ENCODE results near the gene POLRMT. TPM values are rescaled to one million over a fixed set of nuclear protein-coding genes. Genes with fewer than 3 reads are reported as not detected.

Gene POLRMT
- total RNA-seq, 1 experiment from 2014 or later = 139 TPM

GRCh38 chr19:680287-681028 lies 47.1 kb upstream of the POLRMT start (continued):
- TF ChIP-seq, protein P1, sequence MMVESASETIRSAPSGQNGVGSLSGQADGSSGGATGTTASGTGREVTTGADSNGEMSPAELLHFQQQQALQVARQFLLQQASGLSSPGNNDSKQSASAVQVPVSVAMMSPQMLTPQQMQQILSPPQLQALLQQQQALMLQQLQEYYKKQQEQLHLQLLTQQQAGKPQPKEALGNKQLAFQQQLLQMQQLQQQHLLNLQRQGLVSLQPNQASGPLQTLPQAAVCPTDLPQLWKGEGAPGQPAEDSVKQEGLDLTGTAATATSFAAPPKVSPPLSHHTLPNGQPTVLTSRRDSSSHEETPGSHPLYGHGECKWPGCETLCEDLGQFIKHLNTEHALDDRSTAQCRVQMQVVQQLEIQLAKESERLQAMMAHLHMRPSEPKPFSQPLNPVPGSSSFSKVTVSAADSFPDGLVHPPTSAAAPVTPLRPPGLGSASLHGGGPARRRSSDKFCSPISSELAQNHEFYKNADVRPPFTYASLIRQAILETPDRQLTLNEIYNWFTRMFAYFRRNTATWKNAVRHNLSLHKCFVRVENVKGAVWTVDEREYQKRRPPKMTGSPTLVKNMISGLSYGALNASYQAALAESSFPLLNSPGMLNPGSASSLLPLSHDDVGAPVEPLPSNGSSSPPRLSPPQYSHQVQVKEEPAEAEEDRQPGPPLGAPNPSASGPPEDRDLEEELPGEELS (CRISPR knock-in tag; IDR thresholded peaks at IDR 0.05) = no peak
- TF ChIP-seq CREB1 (CRISPR knock-in tag; IDR thresholded peaks at IDR 0.05) = no peak
- TF ChIP-seq, protein P2, sequence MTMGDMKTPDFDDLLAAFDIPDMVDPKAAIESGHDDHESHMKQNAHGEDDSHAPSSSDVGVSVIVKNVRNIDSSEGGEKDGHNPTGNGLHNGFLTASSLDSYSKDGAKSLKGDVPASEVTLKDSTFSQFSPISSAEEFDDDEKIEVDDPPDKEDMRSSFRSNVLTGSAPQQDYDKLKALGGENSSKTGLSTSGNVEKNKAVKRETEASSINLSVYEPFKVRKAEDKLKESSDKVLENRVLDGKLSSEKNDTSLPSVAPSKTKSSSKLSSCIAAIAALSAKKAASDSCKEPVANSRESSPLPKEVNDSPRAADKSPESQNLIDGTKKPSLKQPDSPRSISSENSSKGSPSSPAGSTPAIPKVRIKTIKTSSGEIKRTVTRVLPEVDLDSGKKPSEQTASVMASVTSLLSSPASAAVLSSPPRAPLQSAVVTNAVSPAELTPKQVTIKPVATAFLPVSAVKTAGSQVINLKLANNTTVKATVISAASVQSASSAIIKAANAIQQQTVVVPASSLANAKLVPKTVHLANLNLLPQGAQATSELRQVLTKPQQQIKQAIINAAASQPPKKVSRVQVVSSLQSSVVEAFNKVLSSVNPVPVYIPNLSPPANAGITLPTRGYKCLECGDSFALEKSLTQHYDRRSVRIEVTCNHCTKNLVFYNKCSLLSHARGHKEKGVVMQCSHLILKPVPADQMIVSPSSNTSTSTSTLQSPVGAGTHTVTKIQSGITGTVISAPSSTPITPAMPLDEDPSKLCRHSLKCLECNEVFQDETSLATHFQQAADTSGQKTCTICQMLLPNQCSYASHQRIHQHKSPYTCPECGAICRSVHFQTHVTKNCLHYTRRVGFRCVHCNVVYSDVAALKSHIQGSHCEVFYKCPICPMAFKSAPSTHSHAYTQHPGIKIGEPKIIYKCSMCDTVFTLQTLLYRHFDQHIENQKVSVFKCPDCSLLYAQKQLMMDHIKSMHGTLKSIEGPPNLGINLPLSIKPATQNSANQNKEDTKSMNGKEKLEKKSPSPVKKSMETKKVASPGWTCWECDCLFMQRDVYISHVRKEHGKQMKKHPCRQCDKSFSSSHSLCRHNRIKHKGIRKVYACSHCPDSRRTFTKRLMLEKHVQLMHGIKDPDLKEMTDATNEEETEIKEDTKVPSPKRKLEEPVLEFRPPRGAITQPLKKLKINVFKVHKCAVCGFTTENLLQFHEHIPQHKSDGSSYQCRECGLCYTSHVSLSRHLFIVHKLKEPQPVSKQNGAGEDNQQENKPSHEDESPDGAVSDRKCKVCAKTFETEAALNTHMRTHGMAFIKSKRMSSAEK (CRISPR knock-in tag; IDR thresholded peaks at IDR 0.05; ENCODE audit: borderline replicate concordance) = no peak
- TF ChIP-seq ZNF263 (CRISPR knock-in tag; IDR thresholded peaks at IDR 0.05; ENCODE audit: low read depth) = no peak
- TF ChIP-seq CDX4 (CRISPR knock-in tag; IDR thresholded peaks at IDR 0.05; ENCODE audit: borderline replicate concordance) = no peak
- TF ChIP-seq SOX15 (CRISPR knock-in tag; IDR thresholded peaks at IDR 0.05) = no peak
- TF ChIP-seq ETV6 (CRISPR knock-in tag; IDR thresholded peaks at IDR 0.05) = peak; percentile 87
- TF ChIP-seq SP1 (CRISPR knock-in tag; conservative IDR thresholded peaks at IDR 0.05) = peak; percentile 65
- TF ChIP-seq ARID4B (CRISPR knock-in tag; IDR thresholded peaks at IDR 0.05; ENCODE audit: borderline replicate concordance) = no peak
- TF ChIP-seq ESRRA (CRISPR knock-in tag; IDR thresholded peaks at IDR 0.05; ENCODE audit: borderline replicate concordance) = no peak
- no peak for TF ChIP-seq HMGXB4 (CRISPR knock-in tag; IDR thresholded peaks at IDR 0.05)
- 0 out of 2 replicates have a peak, but pooled peaks have one; percentile 42 for TF ChIP-seq NFE2L1 (CRISPR knock-in tag; IDR thresholded peaks at IDR 0.05)
- TF ChIP-seq ZNF671 (CRISPR knock-in tag; IDR thresholded peaks at IDR 0.05) = no peak
- TF ChIP-seq, protein P3, sequence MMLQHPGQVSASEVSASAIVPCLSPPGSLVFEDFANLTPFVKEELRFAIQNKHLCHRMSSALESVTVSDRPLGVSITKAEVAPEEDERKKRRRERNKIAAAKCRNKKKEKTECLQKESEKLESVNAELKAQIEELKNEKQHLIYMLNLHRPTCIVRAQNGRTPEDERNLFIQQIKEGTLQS (CRISPR knock-in tag; conservative IDR thresholded peaks at IDR 0.05) = no peak
- no peak for TF ChIP-seq TP53 (CRISPR knock-in tag; IDR thresholded peaks at IDR 0.05)
- 0 out of 2 replicates have a peak, but pooled peaks have one; percentile 43 for TF ChIP-seq FOXK1 (CRISPR knock-in tag; IDR thresholded peaks at IDR 0.05)
- TF ChIP-seq ZNF416 (CRISPR knock-in tag; IDR thresholded peaks at IDR 0.05) = 0 out of 2 replicates have a peak, but pooled peaks have one; percentile 76
- TF ChIP-seq USF2 (CRISPR knock-in tag; IDR thresholded peaks at IDR 0.05) = peak; percentile 85
- TF ChIP-seq, protein P4, sequence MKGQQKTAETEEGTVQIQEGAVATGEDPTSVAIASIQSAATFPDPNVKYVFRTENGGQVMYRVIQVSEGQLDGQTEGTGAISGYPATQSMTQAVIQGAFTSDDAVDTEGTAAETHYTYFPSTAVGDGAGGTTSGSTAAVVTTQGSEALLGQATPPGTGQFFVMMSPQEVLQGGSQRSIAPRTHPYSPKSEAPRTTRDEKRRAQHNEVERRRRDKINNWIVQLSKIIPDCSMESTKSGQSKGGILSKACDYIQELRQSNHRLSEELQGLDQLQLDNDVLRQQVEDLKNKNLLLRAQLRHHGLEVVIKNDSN (CRISPR knock-in tag; IDR thresholded peaks at IDR 0.05) = peak; percentile 79
- TF ChIP-seq MYBL2 (CRISPR knock-in tag; IDR thresholded peaks at IDR 0.05) = no peak
